Activated naive CD8-positive, alpha-beta T cell treated with anti-CD3 and anti-CD28 coated beads for 36 hours (primary cell): ENCODE measurements around the gene WDR33. TPM values are rescaled to one million over a fixed set of nuclear protein-coding genes. Genes with fewer than 3 reads are reported as not detected.
"Not testable (repeated sequence)": the region's sequence is repeated elsewhere in the genome, so short reads cannot be mapped to it uniquely, and the experiment has no call there.

Experiments used
- DNase-seq: peaks from one replicate; pipeline ENCODE4 v3.0.0; 2021
- H3K27ac Mint-ChIP-seq: one replicate; pipeline ENCODE4 v1.8.0; 2022; ENCODE audit warnings: mild to moderate bottlenecking, moderate library complexity, mixed read lengths
- H3K27me3 Mint-ChIP-seq: one replicate; pipeline ENCODE4 v1.8.0; 2022; ENCODE audit warnings: mild to moderate bottlenecking, mixed read lengths
- H3K36me3 Mint-ChIP-seq: one replicate; pipeline ENCODE4 v1.8.0; 2021; ENCODE audit warnings: mild to moderate bottlenecking, mixed read lengths
- H3K4me1 Mint-ChIP-seq: one replicate; pipeline ENCODE4 v1.8.0; 2021; ENCODE audit warnings: mixed read lengths
- H3K4me3 Mint-ChIP-seq: one replicate; pipeline ENCODE4 v1.8.0; 2022; ENCODE audit warnings: mild to moderate bottlenecking, moderate library complexity, mixed read lengths
- H3K9me3 Mint-ChIP-seq: one replicate; pipeline ENCODE4 v1.8.0; 2022; ENCODE audit warnings: mixed read lengths
- total RNA-seq, 2 experiments: library from RNA; stranded (reverse); gene quantifications; one replicate each; pipeline ENCODE4 v1.2.3, GENCODE V29; 2021

WDR33 gene
- total RNA-seq, 2 experiments from 2014 or later = 76.5 to 82.5 TPM

DNA sequence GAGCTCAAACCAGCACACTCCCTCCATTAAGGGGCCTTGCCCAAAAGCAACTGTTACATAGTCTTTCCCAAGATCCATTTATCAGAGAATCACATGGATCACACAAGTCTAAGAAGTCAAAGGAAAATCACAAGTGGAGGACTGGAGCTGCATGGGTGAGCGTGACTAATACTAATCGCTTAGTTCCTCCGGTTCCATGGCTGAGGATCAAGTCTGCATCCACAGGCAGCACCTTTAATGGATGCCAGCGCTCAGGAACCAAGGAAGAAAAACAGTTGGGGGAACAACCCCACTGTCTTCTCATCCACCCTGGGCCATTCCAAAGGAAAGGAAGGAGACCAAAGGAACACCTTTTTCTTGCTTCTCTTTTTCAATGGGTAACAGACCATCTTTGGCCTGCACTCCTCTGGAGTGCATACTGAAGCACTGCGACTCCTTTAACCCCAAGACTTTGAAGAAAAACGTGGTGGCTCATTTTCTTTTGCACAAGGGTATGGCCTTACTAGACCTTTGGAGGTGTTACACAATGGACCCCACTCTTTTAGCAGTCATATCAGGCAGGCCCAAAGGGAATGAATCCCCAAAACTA, 9.2 kb upstream of the WDR33 start:
- H3K9me3 Mint-ChIP-seq = peaks cover 17% of the 10 kb centered on the region
- no peak overlapping the region for H3K4me3 Mint-ChIP-seq
- H3K4me1 Mint-ChIP-seq = no peaks in the 10 kb centered on the region
- peaks cover 14% of the 10 kb centered on the region for H3K27me3 Mint-ChIP-seq
- no peak for DNase-seq
- H3K27ac Mint-ChIP-seq = no peak overlapping the region
- H3K36me3 Mint-ChIP-seq = peaks cover 7% of the 10 kb centered on the region

DNA sequence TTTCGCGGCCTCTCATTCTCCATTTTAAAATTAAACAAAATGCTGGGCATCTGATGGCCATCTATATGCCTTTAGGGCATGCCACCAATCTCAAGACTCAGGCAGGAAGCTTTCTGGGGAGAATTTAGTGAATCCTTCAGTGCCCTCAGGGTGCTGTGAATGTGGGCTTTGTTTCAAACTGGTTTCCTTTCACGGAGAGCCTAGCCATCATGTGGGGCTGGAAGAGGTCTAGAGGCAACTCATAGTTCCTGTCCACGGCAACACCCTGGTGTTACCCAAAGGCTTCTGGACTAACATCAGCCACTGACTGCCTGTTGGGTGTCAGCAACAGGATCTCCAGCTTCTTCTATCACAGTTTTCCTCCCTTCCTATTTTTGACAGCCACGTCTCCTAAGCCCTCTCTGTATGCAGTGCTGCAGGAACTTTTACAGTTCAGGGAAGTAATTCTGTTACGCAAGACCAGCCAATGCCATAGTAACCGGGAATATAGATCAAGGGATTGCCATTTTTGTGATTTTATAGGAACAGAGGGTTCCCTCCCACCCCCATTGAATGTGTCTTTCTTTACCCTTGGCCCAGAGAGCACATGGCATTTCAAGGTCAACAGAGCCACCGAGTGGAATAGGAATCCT, 7.9 kb upstream of the WDR33 start:
- Mint-ChIP-seq H3K4me3 (no peak overlapping the region), H3K27me3 (peaks cover 14% of the 10 kb centered on the region), H3K27ac (no peak overlapping the region), H3K36me3 (peaks cover 7% of the 10 kb centered on the region), H3K9me3 (peaks cover 17% of the 10 kb centered on the region), H3K4me1 (no peaks in the 10 kb centered on the region)
- DNase-seq = no peak

DNA sequence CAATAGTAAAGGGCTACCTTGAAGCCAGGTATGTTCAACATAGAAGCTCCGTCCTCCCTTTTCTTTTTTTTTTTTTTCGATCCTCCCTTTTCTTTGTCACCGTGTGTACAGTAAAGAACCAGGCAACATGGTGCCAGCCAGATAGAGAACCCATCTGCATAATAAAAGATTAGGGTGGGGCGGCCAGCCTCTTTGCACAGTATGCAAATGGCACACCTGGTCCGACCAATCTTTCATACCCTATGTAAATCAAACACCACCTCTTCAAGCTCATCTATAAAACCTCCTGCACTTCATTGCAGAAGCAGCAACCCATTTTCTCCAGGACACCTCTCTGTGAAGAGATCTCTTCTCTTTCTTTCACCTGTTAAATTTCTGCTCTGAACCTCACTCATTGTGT, 7.3 kb upstream of the WDR33 start:
- Mint-ChIP-seq H3K4me3 (no peak overlapping the region), H3K4me1 (no peaks in the 10 kb centered on the region), H3K27me3 (peaks cover 15% of the 10 kb centered on the region), H3K36me3 (peaks cover 7% of the 10 kb centered on the region), H3K27ac (no peak overlapping the region), H3K9me3 (peaks cover 17% of the 10 kb centered on the region)
- no peak for DNase-seq

DNA sequence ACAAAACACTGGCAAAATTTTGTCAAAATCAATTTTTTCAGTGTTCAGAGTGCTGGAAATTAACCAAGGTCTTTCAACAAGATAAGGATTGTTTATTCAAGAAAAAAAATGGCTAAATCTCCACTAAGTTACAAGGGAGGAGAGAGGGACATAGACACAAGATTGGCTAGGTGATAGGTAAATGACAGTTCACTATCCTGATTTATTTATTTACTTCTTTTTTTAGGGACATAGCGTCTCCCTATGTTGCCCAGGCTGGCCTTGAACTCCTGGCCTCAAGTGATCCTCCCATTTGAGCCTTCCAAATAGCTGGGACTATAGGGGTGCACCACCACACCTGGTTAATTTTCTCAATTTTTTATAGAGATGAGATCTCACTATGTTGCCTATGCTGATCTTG, 3.7 kb upstream of the WDR33 start:
- Mint-ChIP-seq H3K9me3 (peaks cover 6% of the 10 kb centered on the region), H3K36me3 (peaks cover 18% of the 10 kb centered on the region), H3K27me3 (peaks cover 19% of the 10 kb centered on the region), H3K27ac (no peak overlapping the region), H3K4me1 (peaks cover 6% of the 10 kb centered on the region), H3K4me3 (no peak overlapping the region)
- no peak for DNase-seq

DNA sequence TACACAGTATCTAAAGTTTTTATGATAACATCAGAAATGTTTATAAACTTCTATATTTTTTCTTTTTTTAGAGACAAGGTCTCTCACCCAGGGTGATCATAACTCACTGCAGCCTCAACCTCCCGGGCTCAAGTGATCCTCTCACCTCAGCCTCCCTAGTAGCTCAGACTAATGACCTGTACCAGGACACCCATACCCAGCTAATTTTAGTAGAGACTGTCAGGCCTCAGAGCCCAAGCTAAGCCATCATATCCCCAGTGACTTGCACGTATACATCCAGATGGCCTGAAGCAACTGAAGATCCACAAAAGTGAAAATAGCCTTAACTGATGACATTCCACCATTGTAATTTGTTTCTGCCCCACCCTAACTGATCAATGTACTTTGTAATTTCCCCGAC, 1.5 kb upstream of the WDR33 start:
- not testable (repeated sequence) for H3K27ac Mint-ChIP-seq, DNase-seq, H3K27me3 Mint-ChIP-seq, H3K9me3 Mint-ChIP-seq
- H3K4me3 Mint-ChIP-seq = peak overlapping the region; percentile 100
- H3K36me3 Mint-ChIP-seq = peaks cover 24% of the 10 kb centered on the region
- peaks cover 18% of the 10 kb centered on the region for H3K4me1 Mint-ChIP-seq

DNA sequence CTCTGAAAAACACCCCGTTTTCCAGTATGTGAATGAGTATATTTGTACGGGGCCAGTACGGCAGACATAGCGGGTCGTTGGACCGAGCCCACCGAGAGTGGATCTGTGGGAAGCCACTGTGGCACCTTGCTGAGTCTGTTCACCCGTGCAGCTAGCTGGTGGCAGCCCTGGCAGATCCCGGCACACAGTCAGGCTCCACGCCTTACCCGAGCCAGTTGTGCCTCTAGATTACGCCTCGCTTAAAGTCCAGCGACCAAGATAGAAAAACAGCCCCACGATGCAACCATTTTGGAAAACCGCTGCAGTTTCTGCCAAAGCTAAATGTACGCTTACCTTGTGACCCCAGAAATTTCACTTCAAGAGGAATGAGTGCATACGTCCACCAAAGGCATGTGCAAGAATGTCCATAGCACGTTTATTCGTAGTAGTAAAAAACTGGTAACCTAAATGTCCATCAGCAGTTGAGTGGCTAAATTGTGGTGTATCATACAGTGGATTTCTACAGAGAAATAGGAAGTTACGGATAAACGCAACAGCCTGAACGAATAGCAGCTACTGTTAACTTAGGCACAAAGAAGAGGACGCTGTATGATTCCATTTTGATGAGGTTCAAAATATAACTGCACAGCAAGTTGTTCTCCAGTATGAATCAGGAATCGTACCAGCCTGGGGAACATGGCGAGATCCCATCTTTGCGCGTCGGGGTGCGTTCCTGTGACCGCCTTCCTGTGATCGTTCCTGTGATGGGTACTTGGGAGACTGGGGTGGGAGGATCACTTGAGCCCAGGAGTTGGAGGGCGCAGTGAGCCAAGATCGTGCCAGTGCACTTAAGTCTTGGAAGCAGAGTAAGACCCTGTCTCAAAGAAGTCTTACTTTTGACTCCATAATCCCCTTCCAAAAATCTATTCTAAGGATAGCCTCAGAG, 688 bp upstream of the WDR33 start:
- no peaks in the 10 kb centered on the region for H3K9me3 Mint-ChIP-seq
- peaks cover 8% of the 10 kb centered on the region for H3K27me3 Mint-ChIP-seq
- H3K36me3 Mint-ChIP-seq = peaks cover 27% of the 10 kb centered on the region
- peak overlapping the region; percentile 100 for H3K27ac Mint-ChIP-seq
- H3K4me3 Mint-ChIP-seq = peak overlapping the region; percentile 100
- peaks cover 22% of the 10 kb centered on the region for H3K4me1 Mint-ChIP-seq
- no peak for DNase-seq

DNA sequence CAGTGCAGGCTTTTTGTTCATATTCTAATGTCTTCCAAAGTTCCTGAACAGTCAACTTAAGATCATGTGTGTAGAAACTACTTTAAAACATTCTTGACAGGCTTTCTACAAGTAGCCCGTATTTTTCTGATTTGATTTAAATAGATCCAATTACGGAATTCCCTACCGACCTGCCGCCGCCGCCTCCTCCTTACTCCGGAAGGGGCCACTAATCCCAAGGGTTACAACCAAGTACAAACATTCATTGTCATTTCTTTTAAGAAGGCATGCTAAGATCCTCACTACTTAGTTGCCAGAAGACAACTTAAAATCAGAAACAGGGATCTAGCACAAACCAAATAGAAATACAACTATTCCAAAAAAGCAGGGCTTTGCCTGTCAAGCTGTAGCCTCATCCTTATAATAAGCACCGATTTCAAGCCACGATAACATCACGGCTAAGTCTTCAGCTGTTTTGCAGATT, 784 bp downstream of the WDR33 start:
- Mint-ChIP-seq H3K4me1 (peaks cover 34% of the 10 kb centered on the region), H3K27ac (peak overlapping the region; percentile 100), H3K36me3 (peaks cover 30% of the 10 kb centered on the region), H3K4me3 (peak overlapping the region; percentile 100), H3K9me3 (no peaks in the 10 kb centered on the region), H3K27me3 (peaks cover 8% of the 10 kb centered on the region)
- no peak for DNase-seq

DNA sequence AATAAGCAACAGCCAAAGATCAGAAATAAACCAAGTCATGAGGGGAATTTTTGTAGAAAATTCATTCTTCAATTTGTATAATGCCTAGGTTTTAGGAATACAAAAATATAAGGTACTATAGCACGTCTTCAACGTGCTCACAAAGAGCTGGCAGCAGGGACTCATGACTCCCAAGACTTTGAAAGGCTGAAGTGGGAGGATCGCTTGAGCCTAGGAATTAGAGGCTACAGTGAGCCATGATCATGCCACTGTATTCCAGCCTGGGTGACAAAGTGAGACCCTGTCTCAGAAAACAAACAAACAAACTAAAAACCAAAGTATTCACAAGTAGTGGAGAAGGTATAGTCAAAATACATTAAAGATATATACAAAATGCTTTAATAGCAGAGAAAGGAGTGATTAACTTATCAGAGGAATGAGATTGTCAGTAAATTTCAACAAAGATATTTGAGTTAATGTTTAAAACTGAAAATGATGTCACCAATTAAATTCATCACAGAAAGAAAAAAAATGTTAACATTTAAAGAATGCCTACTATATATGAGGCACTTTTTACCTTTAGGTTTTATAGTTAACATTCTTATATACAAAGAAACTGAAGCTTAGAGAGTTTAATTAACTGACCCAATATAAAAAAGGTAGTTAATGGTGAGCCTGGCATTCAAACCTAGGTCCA, 3.2 kb downstream of the WDR33 start:
- Mint-ChIP-seq H3K27me3 (peaks cover 3% of the 10 kb centered on the region), H3K27ac (peak overlapping the region; percentile 35), H3K36me3 (peaks cover 38% of the 10 kb centered on the region), H3K9me3 (no peaks in the 10 kb centered on the region), H3K4me3 (peak overlapping the region; percentile 65), H3K4me1 (peaks cover 44% of the 10 kb centered on the region)
- no peak for DNase-seq

DNA sequence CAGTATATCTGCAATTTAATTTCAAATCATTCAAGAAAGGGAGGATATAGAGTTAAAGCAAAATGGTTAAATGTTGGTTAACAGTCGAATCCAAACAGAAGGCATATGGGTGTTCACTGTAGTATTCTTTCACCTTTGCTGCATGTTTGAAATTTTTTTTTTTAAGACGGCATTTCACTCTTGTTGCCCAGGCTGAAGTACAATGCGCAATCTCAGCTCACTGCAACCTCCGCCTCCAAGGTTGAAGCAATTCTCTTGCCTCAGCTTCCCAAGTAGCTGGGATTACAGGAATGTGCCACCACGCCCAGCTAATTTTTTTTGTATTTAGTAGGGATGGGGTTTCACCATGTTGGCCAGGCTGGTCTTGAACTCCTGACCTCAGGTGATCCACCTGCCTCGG, 4.1 kb downstream of the WDR33 start:
- not testable (repeated sequence) for DNase-seq, H3K9me3 Mint-ChIP-seq, H3K27ac Mint-ChIP-seq, H3K27me3 Mint-ChIP-seq
- H3K4me1 Mint-ChIP-seq = peaks cover 42% of the 10 kb centered on the region
- peak overlapping the region; percentile 18 for H3K4me3 Mint-ChIP-seq
- H3K36me3 Mint-ChIP-seq = peaks cover 38% of the 10 kb centered on the region

DNA sequence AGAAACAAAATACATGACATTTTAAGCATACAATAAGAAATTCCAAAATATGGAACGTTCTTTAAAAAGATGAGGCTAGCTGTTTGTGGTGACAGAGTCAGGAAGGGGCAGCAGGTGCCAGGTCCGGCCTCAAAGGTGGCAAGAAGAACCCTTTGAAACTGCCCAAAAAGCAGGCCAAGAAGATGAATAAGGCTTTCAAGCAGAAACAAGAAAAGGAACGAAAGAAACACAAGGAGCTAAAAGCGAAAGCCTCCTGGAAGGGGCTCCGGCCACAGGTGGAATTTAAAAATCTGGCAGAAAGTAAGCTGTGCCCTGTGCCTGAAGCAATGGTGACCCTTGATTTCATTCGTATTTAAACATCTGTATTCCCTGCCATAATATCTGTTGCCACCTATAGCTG, 5.5 kb downstream of the WDR33 start:
- H3K4me1 Mint-ChIP-seq = peaks cover 51% of the 10 kb centered on the region
- H3K27ac Mint-ChIP-seq = no peak overlapping the region
- H3K9me3 Mint-ChIP-seq = no peaks in the 10 kb centered on the region

DNA sequence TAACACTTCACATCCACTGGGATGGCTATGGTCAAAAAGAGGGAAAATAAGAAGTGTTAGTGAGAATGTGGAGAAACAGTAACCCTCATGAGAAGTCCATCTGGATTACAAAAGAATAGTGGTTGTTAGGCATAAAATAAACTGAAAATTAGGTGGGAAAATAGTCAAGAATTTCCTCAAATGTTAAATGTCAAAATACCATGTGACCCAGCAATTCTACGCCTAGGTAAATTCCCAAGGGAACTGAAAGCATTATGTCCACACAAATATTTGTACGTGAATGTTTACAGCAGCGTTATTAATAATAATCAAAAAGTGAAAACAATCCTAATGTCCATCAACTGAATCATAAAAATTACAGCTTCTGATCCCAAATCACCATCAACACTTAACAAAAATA, 11.0 kb downstream of the WDR33 start:
- H3K27ac Mint-ChIP-seq = no peak overlapping the region
- H3K27me3 Mint-ChIP-seq = no peaks in the 10 kb centered on the region
- peaks cover 2% of the 10 kb centered on the region for H3K9me3 Mint-ChIP-seq
- H3K36me3 Mint-ChIP-seq = peaks cover 37% of the 10 kb centered on the region
- H3K4me3 Mint-ChIP-seq = no peak overlapping the region
- DNase-seq = no peak
- peaks cover 51% of the 10 kb centered on the region for H3K4me1 Mint-ChIP-seq

More for the DNA sequence above, 5.5 kb downstream of the WDR33 start:
- Mint-ChIP-seq H3K36me3 (peaks cover 41% of the 10 kb centered on the region), H3K27me3 (no peaks in the 10 kb centered on the region), H3K4me3 (no peak overlapping the region)
- DNase-seq = no peak

DNA sequence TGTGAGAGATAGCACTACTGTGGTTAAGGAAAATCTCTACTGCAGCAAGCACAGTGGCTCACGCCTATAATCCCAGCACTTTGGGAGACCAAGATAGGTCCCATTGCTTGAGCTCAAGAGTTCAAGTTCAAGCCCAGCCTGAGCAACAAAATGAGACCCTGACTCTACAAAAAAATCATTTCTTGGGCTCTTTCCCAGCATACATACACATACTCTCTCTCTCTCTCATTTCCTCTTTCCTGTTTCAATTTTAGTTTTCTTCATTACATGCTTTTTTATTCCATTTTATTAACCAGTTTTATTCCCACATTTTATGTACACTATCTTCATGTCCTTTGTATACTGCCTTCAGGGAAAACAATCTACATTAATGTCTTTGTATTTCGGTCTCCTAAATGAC, 14.6 kb downstream of the WDR33 start:
- H3K9me3 Mint-ChIP-seq = peaks cover 2% of the 10 kb centered on the region
- H3K36me3 Mint-ChIP-seq = peaks cover 40% of the 10 kb centered on the region
- peak overlapping the region; percentile 78 for H3K27ac Mint-ChIP-seq
- peaks cover 57% of the 10 kb centered on the region for H3K4me1 Mint-ChIP-seq
- no peak overlapping the region for H3K4me3 Mint-ChIP-seq
- no peak for DNase-seq
- H3K27me3 Mint-ChIP-seq = no peaks in the 10 kb centered on the region

DNA sequence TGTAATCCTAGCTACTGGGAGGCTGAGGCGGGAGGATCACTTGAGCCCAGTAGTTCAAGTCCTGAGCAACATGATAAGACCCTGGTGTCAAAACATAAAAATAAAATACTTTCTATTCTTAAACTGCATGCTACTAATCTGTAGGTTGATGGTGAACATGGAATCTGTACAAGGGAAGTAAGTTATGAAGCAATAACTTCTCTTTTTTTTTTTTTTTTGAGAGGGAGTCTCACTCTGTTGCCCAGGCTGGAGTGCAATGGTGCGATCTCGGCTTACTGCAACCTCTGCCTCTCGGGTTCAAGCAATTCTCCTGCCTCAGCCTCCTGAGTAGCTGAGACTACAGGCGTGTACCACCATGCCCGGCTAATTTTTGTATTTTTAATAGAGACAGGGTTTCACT, 16.1 kb downstream of the WDR33 start:
- Mint-ChIP-seq H3K36me3 (peaks cover 41% of the 10 kb centered on the region), H3K4me1 (peaks cover 50% of the 10 kb centered on the region)
- not testable (repeated sequence) for H3K9me3 Mint-ChIP-seq, H3K27ac Mint-ChIP-seq, DNase-seq, H3K4me3 Mint-ChIP-seq, H3K27me3 Mint-ChIP-seq

DNA sequence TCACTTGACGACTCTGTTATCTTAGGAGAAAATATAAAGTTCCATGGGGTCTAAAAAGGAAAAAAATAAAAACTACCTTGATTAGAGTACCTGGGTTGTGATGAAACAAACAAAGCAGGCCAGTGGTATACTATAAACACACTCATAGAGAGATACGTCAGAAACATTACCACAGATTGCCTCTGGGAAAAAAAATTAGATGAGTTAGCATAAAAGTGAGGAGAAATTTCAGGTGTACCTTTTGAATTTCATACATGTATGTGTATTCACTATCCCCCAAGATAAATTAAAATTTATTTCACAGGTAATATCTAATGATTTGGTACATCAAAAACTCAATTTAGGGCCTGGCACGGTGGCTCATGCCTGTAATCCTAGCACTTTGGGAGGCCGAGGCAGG, 18.2 kb downstream of the WDR33 start:
- peaks cover 38% of the 10 kb centered on the region for H3K4me1 Mint-ChIP-seq
- no peak for DNase-seq
- no peak overlapping the region for H3K27ac Mint-ChIP-seq
- H3K27me3 Mint-ChIP-seq = no peaks in the 10 kb centered on the region
- peaks cover 4% of the 10 kb centered on the region for H3K9me3 Mint-ChIP-seq
- no peak overlapping the region for H3K4me3 Mint-ChIP-seq
- H3K36me3 Mint-ChIP-seq = peaks cover 38% of the 10 kb centered on the region
